ENCODE results near the gene GMFB.

GMFB gene

GRCh38 chr14:54488646-54489317 lies at the start of gene GMFB (continued):
- TF ChIP-seq GLI4 (tag by site-specific recombination; IDR thresholded peaks at IDR 0.05) (no peak), ZNF341 (tag by site-specific recombination; IDR thresholded peaks at IDR 0.05; ENCODE audit: low read depth) (peak; percentile 73), MEIS1 (CRISPR knock-in tag; IDR thresholded peaks at IDR 0.05; ENCODE audit: borderline replicate concordance) (no peak), ZNF48 (tag by site-specific recombination; IDR thresholded peaks at IDR 0.05) (no peak), ZNF175 (tag by site-specific recombination; IDR thresholded peaks at IDR 0.05) (no peak), IKZF3 (tag by site-specific recombination; IDR thresholded peaks at IDR 0.05) (no peak), AEBP2 (tag by site-specific recombination; IDR thresholded peaks at IDR 0.05; ENCODE audit: borderline replicate concordance) (no peak), ZNF214 (tag by site-specific recombination; IDR thresholded peaks at IDR 0.05; ENCODE audit: borderline replicate concordance) (no peak), EGR2 (tag by site-specific recombination; IDR thresholded peaks at IDR 0.05; ENCODE audit: low read depth) (peak; percentile 40; the same call in 1 of the 2 replicates), ZNF292 (tag by site-specific recombination; IDR thresholded peaks at IDR 0.05; ENCODE audit: borderline replicate concordance, low read depth) (no peak), ZNF560 (tag by site-specific recombination; IDR thresholded peaks at IDR 0.05; ENCODE audit: borderline replicate concordance) (no peak), PRDM10 (tag by site-specific recombination; IDR thresholded peaks at IDR 0.05) (peak; percentile 83; the same call in 1 of the 2 replicates), ZNF518A (tag by site-specific recombination; conservative IDR thresholded peaks at IDR 0.05; ENCODE audit: low read depth) (peak; percentile 26; the same call in 1 of the 2 replicates), ZNF548 (tag by site-specific recombination; IDR thresholded peaks at IDR 0.05) (no peak), ZNF555 (tag by site-specific recombination; conservative IDR thresholded peaks at IDR 0.05) (no peak), ZBTB21 (tag by site-specific recombination; IDR thresholded peaks at IDR 0.05) (no peak), HOXA7 (CRISPR knock-in tag; IDR thresholded peaks at IDR 0.05; ENCODE audit: borderline replicate concordance) (no peak), ZNF223 (tag by site-specific recombination; IDR thresholded peaks at IDR 0.05) (no peak), ZNF843 (tag by site-specific recombination; IDR thresholded peaks at IDR 0.05) (no peak), ZBTB26 (tag by site-specific recombination; optimal IDR thresholded peaks at IDR 0.05) (peak; percentile 39), ZNF148 (tag by site-specific recombination; IDR thresholded peaks at IDR 0.05; ENCODE audit: borderline replicate concordance) (no peak), REPIN1 (tag by site-specific recombination; IDR thresholded peaks at IDR 0.05; ENCODE audit: low read depth) (no peak), ZNF423 (tag by site-specific recombination; IDR thresholded peaks at IDR 0.05) (no peak), ZNF174 (tag by site-specific recombination; IDR thresholded peaks at IDR 0.05) (no peak), ZNF354C (tag by site-specific recombination; IDR thresholded peaks at IDR 0.05; ENCODE audit: borderline replicate concordance, low read depth) (no peak)
